ENCODE data around the gene CELA1. TPM values are rescaled to one million over a fixed set of nuclear protein-coding genes. Genes with fewer than 3 reads are reported as not detected.

The CELA1 gene
- total and polyA plus RNA-seq, 10 of the 15 experiments (the other 5 are each of a cell fraction or from before 2014, with no cell fraction given): not detected

DNA sequence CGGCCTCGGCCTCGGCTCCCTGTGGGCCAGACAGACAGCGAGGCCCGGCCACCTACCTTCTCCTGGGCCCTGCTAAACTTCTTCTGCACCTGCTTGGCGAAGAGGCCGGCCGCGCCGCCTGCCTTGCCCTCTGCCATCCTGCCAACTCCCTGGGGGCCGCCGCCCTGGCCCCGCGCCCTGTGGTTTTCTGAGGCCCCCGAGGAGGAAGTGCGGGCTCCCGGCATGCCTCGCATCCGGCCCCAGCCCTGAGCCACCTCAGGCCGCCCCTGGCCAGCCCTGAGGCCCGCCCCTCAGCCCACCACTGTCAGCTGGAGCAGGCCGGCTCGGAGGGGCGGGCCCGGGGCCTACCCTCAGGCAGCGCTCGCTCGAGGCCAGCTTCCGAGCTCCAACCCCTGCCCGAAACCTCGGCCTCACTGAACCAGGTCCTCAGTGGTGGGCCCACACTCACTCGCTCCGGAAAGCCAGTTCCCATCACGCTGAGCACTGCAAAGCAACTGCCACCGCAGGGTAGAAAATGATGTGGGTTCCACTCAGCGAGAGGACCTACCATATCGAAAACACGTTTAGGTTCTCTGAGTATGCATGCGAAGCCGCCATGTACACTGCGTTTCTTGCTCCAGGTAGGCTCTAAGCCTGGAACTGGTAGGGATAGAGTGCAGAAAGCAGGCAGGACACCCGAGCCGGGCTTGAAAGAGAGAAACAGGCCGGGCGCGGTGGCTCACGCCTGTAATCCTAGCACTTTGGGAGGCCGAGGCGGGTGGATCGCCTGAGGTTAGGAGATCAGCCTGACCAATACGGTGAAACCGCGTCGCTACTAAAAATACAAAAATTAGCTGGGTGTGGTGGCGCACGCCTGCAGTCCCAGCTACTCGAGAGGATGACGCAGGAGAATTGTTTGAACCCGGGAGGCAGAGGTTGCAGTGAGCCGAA, 22.2 kb downstream of the CELA1 start, which contains the start of gene BIN2 (continued):
- peak in 1 of 2 experiments; percentile 65; a peak in 1 of 4 replicates for TF ChIP-seq ETV6 (conservative IDR thresholded peaks at IDR 0.05 in 1 of 2, IDR thresholded peaks at IDR 0.05 in 1 of 2; ENCODE audit: borderline replicate concordance in 1 of 2, low read depth in 1 of 2)
- no peak for TF ChIP-seq FOXM1 (IDR thresholded peaks at IDR 0.05; ENCODE audit: low read depth, low read length)
- TF ChIP-seq ZSCAN29 (IDR thresholded peaks at IDR 0.05): 0 out of 2 replicates have a peak, but pooled peaks have one; percentile 61
- 0 out of 2 replicates have a peak, but pooled peaks have one; percentile 27 for TF ChIP-seq MXI1 (IDR thresholded peaks at IDR 0.05; ENCODE audit: low read depth, low read length)
- peak; percentile 37; the same call in 1 of the 2 replicates for TF ChIP-seq ZNF217 (IDR thresholded peaks at IDR 0.05)
- TF ChIP-seq KLF5 (IDR thresholded peaks at IDR 0.05; ENCODE audit: partially characterized antibody): peak; percentile 44
- TF ChIP-seq MTA2 (IDR thresholded peaks at IDR 0.05; ENCODE audit: low read depth): no peak
- TF ChIP-seq TBL1XR1 (IDR thresholded peaks at IDR 0.05; ENCODE audit: low read depth, low read length): no peak
- TF ChIP-seq SMARCA5 (IDR thresholded peaks at IDR 0.05): peak; percentile 75; the same call in 1 of the 2 replicates
- no peak for TF ChIP-seq SMAD1 (IDR thresholded peaks at IDR 0.05; ENCODE audit: low read depth, partially characterized antibody)
- peak; percentile 83 for TF ChIP-seq POLR2A (IDR thresholded peaks at IDR 0.05; ENCODE audit: low read depth, low read length)
- no peak for TF ChIP-seq RAD21 (IDR thresholded peaks at IDR 0.05; ENCODE audit: insufficient read depth, low read depth, low read length)
- no peak for TF ChIP-seq SKIL (IDR thresholded peaks at IDR 0.05; ENCODE audit: low read depth, poor library complexity, severe bottlenecking)
- TF ChIP-seq SP1 (IDR thresholded peaks at IDR 0.05; ENCODE audit: low read depth, low read length): peak; percentile 44
- TF ChIP-seq, protein P1, sequence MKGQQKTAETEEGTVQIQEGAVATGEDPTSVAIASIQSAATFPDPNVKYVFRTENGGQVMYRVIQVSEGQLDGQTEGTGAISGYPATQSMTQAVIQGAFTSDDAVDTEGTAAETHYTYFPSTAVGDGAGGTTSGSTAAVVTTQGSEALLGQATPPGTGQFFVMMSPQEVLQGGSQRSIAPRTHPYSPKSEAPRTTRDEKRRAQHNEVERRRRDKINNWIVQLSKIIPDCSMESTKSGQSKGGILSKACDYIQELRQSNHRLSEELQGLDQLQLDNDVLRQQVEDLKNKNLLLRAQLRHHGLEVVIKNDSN (IDR thresholded peaks at IDR 0.05; ENCODE audit: borderline replicate concordance, extremely low read length, insufficient read depth, low read depth, low read length): no peak
- TF ChIP-seq NFXL1 (IDR thresholded peaks at IDR 0.05; ENCODE audit: borderline replicate concordance): no peak
- peak; percentile 48 to 53; a peak in 3 of 4 replicates for TF ChIP-seq IKZF2 (IDR thresholded peaks at IDR 0.05)
- TF ChIP-seq SUPT20H (IDR thresholded peaks at IDR 0.05; ENCODE audit: borderline replicate concordance, control insufficient read depth, low read depth, low read length): no peak
- 0 out of 2 replicates have a peak, but pooled peaks have one; percentile 28 for TF ChIP-seq YY1 (IDR thresholded peaks at IDR 0.05; ENCODE audit: low read depth, low read length)
- no peak for TF ChIP-seq BCLAF1 (IDR thresholded peaks at IDR 0.05)
- no peak for TF ChIP-seq SIX5 (IDR thresholded peaks at IDR 0.05; ENCODE audit: low read depth, low read length, severe bottlenecking)
- no peak for TF ChIP-seq POU2F2 (IDR thresholded peaks at IDR 0.05; ENCODE audit: borderline replicate concordance, low read depth, low read length)
- no peak for TF ChIP-seq ATF3 (IDR thresholded peaks at IDR 0.05; ENCODE audit: borderline replicate concordance, extremely low read depth, low read depth, low read length)
